Measurements from ENCODE around the gene STT3B. TPM values are rescaled to one million over a fixed set of nuclear protein-coding genes. Genes with fewer than 3 reads are reported as not detected.
"Not testable (repeated sequence)": the region's sequence is repeated elsewhere in the genome, so short reads cannot be mapped to it uniquely, and the experiment has no call there.

Gene STT3B
- polyA plus RNA-seq, 1 donor (not counting 4 experiments of a cell fraction or from before 2014, with no cell fraction given), result 129 TPM

DNA sequence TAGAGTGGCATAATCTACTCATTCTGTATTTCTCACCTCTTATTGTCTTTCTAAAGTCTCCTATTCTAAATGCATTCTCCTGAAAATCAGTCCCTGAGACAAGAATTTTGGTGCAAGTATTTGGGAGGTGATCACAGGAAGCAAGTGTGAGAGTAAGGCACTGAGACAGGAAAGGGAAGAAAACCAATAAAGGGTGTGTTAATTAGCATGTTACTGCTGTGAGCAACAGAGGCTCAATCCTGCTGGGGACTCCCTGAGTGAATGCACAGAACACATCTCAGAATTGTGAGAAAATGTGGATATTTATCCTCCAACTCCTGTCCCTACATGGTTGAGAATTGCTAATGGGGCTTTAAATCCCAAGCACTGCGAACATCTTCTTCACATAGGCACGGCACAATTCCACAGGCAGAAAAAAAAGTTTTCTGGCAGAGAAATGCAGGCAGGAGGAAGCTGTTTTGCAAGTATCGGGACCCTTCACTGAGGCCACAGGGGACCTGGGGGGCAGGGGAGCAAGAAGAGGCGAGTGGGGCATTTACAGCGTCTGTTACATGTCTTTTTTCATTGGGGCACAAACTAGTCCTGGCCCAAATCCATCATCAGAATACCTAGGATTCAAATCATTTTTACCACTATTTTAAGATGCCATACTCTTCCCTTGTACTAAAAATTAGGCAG is 27.2 kb upstream of the STT3B start:
- no peaks in the 10 kb centered on the region for H3K9me3 ChIP-seq (ENCODE audit: control insufficient read depth, low read depth, low read length)
- H3K9me1 ChIP-seq (ENCODE audit: control insufficient read depth, extremely low read depth, insufficient read depth, low read length), result no peaks in the 10 kb centered on the region
- DNase-seq (ENCODE audit: low read depth, low spot score) (no peak), FAIRE-seq (no peak)
- no peak for TF ChIP-seq EZH2 (IDR thresholded peaks at IDR 0.05; ENCODE audit: low read length)
- TF ChIP-seq, protein P1, sequence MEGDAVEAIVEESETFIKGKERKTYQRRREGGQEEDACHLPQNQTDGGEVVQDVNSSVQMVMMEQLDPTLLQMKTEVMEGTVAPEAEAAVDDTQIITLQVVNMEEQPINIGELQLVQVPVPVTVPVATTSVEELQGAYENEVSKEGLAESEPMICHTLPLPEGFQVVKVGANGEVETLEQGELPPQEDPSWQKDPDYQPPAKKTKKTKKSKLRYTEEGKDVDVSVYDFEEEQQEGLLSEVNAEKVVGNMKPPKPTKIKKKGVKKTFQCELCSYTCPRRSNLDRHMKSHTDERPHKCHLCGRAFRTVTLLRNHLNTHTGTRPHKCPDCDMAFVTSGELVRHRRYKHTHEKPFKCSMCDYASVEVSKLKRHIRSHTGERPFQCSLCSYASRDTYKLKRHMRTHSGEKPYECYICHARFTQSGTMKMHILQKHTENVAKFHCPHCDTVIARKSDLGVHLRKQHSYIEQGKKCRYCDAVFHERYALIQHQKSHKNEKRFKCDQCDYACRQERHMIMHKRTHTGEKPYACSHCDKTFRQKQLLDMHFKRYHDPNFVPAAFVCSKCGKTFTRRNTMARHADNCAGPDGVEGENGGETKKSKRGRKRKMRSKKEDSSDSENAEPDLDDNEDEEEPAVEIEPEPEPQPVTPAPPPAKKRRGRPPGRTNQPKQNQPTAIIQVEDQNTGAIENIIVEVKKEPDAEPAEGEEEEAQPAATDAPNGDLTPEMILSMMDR (optimal IDR thresholded peaks at IDR 0.05 in 1 of 3, IDR thresholded peaks at IDR 0.05 in 1 of 3, conservative IDR thresholded peaks at IDR 0.05 in 1 of 3; ENCODE audit: extremely low read depth in 1 of 3, insufficient read depth in 2 of 3, low read length in 3 of 3), result no peak
- no peaks in the 10 kb centered on the region for H3K36me3 ChIP-seq (ENCODE audit: control insufficient read depth in 2 of 2, extremely low read depth in 1 of 2, insufficient read depth in 2 of 2, low read length in 2 of 2)
- H3K4me2 ChIP-seq (ENCODE audit: control insufficient read depth, extremely low read depth, insufficient read depth, low read depth, low read length), result no peak overlapping the region
- no peaks in the 10 kb centered on the region for H3K79me2 ChIP-seq (ENCODE audit: control insufficient read depth, insufficient read depth, low read length)
- no peak overlapping the region for H2AFZ ChIP-seq (ENCODE audit: control insufficient read depth, low read length)
- no peaks in the 10 kb centered on the region for H3K4me1 ChIP-seq (ENCODE audit: control insufficient read depth, extremely low read depth, insufficient read depth, low read length)
- no peak overlapping the region for H3K27ac ChIP-seq (ENCODE audit: control insufficient read depth, insufficient read depth, low read length)
- no peak overlapping the region for H3K4me3 ChIP-seq (ENCODE audit: control insufficient read depth in 2 of 3, extremely low read depth in 1 of 3, insufficient read depth in 2 of 3, low read depth in 1 of 3, low read length in 3 of 3)
- H3K9ac ChIP-seq (ENCODE audit: control insufficient read depth, extremely low read depth, insufficient read depth, low read length), result no peak overlapping the region
- H3K27me3 ChIP-seq (ENCODE audit: control insufficient read depth, extremely low read depth, insufficient read depth, low read length), result peaks cover 25% of the 10 kb centered on the region
- no peaks in the 10 kb centered on the region for H4K20me1 ChIP-seq (ENCODE audit: control insufficient read depth, extremely low read depth, insufficient read depth, low read length)
- dilution Hi-C loops (cut with MboI; ENCODE audit: extremely low pct_ligation_motif_present, low sequenced_read_pairs), result no loop called here

DNA sequence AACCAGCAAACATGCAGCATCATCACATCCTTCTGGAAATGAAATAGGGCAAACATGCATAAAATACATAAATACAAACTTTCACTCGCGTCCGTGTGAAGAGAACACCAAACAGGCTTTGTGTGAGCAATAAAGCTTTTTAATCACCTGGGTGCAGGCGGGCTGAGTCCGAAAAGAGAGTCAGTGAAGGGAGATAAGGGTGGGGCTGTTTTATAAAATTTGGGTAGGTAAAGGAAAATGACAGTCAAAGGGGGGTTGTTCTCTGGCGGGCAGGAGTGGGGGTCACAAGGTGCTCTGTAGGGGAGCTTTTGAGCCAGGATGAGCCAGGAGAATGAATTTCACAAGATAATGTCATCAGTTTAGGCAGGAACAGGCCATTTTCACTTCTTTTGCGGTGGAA is 26.2 kb upstream of the STT3B start:
- H3K27ac ChIP-seq (ENCODE audit: control insufficient read depth, insufficient read depth, low read length); H3K79me2 ChIP-seq (ENCODE audit: control insufficient read depth, insufficient read depth, low read length); H3K36me3 ChIP-seq (ENCODE audit: control insufficient read depth in 2 of 2, extremely low read depth in 1 of 2, insufficient read depth in 2 of 2, low read length in 2 of 2); H3K9me3 ChIP-seq (ENCODE audit: control insufficient read depth, low read depth, low read length); H4K20me1 ChIP-seq (ENCODE audit: control insufficient read depth, extremely low read depth, insufficient read depth, low read length); FAIRE-seq; dilution Hi-C loops (cut with MboI; ENCODE audit: extremely low pct_ligation_motif_present, low sequenced_read_pairs); DNase-seq (ENCODE audit: low read depth, low spot score); H3K9me1 ChIP-seq (ENCODE audit: control insufficient read depth, extremely low read depth, insufficient read depth, low read length); H3K9ac ChIP-seq (ENCODE audit: control insufficient read depth, extremely low read depth, insufficient read depth, low read length); H3K4me1 ChIP-seq (ENCODE audit: control insufficient read depth, extremely low read depth, insufficient read depth, low read length); H3K4me3 ChIP-seq (ENCODE audit: control insufficient read depth in 2 of 3, extremely low read depth in 1 of 3, insufficient read depth in 2 of 3, low read depth in 1 of 3, low read length in 3 of 3); H2AFZ ChIP-seq (ENCODE audit: control insufficient read depth, low read length); H3K4me2 ChIP-seq (ENCODE audit: control insufficient read depth, extremely low read depth, insufficient read depth, low read depth, low read length): not testable (repeated sequence)
- peaks cover 22% of the 10 kb centered on the region for H3K27me3 ChIP-seq (ENCODE audit: control insufficient read depth, extremely low read depth, insufficient read depth, low read length)

Data from keratinocyte (primary cell).